HepG2 (cell line): ENCODE results near the gene MNAT1. TPM values are rescaled to one million over a fixed set of nuclear protein-coding genes. Genes with fewer than 3 reads are reported as not detected.

ENCODE experiments used
- AGO2 ChIP-seq: fragments of 200-400 bp; formaldehyde crosslinking; optimal IDR thresholded peaks from 2 replicates; pipeline ENCODE3; 2017; ENCODE audit warnings: mild to moderate bottlenecking, low read depth, low read length, moderate library complexity
- BCLAF1 ChIP-seq: fragments of 450-650 bp; IDR thresholded peaks from 2 replicates; pipeline ENCODE4 v1.6.1; 2017; ENCODE audit warnings: mild to moderate bottlenecking
- BRF2 ChIP-seq: sonication (generic); formaldehyde crosslinking; IDR thresholded peaks from 2 replicates; pipeline ENCODE4 v1.8.1; 2022; ENCODE audit warnings: mild to moderate bottlenecking, missing genetic modification reagents
- ETV5 ChIP-seq: IDR thresholded peaks from 2 replicates; pipeline ENCODE4 v1.6.1; 2018; ENCODE audit warnings: missing biosample characterization, missing genetic modification reagents, inconsistent platforms, borderline replicate concordance
- JUND ChIP-seq: sonication (generic); formaldehyde crosslinking; IDR thresholded peaks from 2 replicates; pipeline ENCODE4 v1.8.0; 2022; ENCODE audit warnings: mild to moderate bottlenecking, missing genetic modification reagents
- MEIS2 ChIP-seq: sonication (generic); formaldehyde crosslinking; IDR thresholded peaks from 2 replicates; pipeline ENCODE4 v1.9.0; 2021; ENCODE audit warnings: mild to moderate bottlenecking, missing genetic modification reagents
- MTA1 ChIP-seq: sonication (generic); formaldehyde crosslinking; IDR thresholded peaks from 2 replicates; pipeline ENCODE4 v1.4.0; 2020; ENCODE audit warnings: missing genetic modification reagents, mild to moderate bottlenecking, borderline replicate concordance
- SATB2 ChIP-seq: sonication (generic); formaldehyde crosslinking; IDR thresholded peaks from 2 replicates; pipeline ENCODE4 v1.5.0; 2020; ENCODE audit warnings: missing genetic modification reagents
- SUZ12 ChIP-seq: fragments of 150-350 bp; IDR thresholded peaks from 2 replicates; pipeline ENCODE4 v1.6.1; 2014; ENCODE audit warnings: low read depth, low read length
- ZBTB7B ChIP-seq: sonication (generic); formaldehyde crosslinking; IDR thresholded peaks from 2 replicates; pipeline ENCODE4 v1.4.0; 2020; ENCODE audit warnings: missing genetic modification reagents
- ZFP82 ChIP-seq: sonication (generic); formaldehyde crosslinking; IDR thresholded peaks from 2 replicates; pipeline ENCODE4 v1.5.1; 2020; ENCODE audit warnings: mild to moderate bottlenecking, missing genetic modification reagents, borderline replicate concordance
- ZNF101 ChIP-seq: sonication (generic); formaldehyde crosslinking; IDR thresholded peaks from 2 replicates; pipeline ENCODE4 v1.4.0; 2020; ENCODE audit warnings: mild to moderate bottlenecking, low read depth, missing genetic modification reagents, borderline replicate concordance
- ZNF460 ChIP-seq: sonication (generic); formaldehyde crosslinking; IDR thresholded peaks from 2 replicates; pipeline ENCODE4 v1.5.1; 2020; ENCODE audit warnings: missing genetic modification reagents, mild to moderate bottlenecking, borderline replicate concordance
- ZNF737 ChIP-seq: sonication (generic); formaldehyde crosslinking; IDR thresholded peaks from 2 replicates; pipeline ENCODE4 v1.5.0; 2020; ENCODE audit warnings: missing genetic modification reagents, mild to moderate bottlenecking, borderline replicate concordance
- ZNF740 ChIP-seq: sonication (generic); formaldehyde crosslinking; IDR thresholded peaks from 2 replicates; pipeline ENCODE4 v1.4.0; 2020; ENCODE audit warnings: missing genetic modification reagents
- polyA plus RNA-seq, 8 experiments: library from polyadenylated mRNA; depleted of rRNA in 3 of 8; stranded (reverse) in 7 of 8; unstranded in 1 of 8; fragments of >200 nt; fragmentation: Illumina TruSeq in 4 of 8; extraction: Trizol in 4 of 8; gene quantifications; 2 replicates each; pipeline versions ENCODE4 v1.2.1 to v1.2.3, GENCODE V29; 2011 to 2016; ENCODE audit warnings: low read depth in 4 of 8, missing spikeins in 1 of 8, mixed read lengths in 1 of 8; ENCODE audit not compliant: insufficient read depth in 1 of 8
- total RNA-seq, 5 experiments: library from RNA; depleted of rRNA; stranded (reverse); fragments of >200 nt; fragmentation: Illumina TruSeq; extraction: Trizol; gene quantifications; 2 replicates each; pipeline ENCODE4 v1.2.3, GENCODE V29; 2016; ENCODE audit warnings: low read depth in 1 of 5
- TF ChIP-seq, protein P1 (sequence below): sonication (generic); formaldehyde crosslinking; IDR thresholded peaks from 2 replicates; pipeline ENCODE4 v1.5.0; 2020; ENCODE audit warnings: missing genetic modification reagents, mild to moderate bottlenecking, borderline replicate concordance
- TF ChIP-seq, protein P2 (sequence below): sonication (generic); formaldehyde crosslinking; conservative IDR thresholded peaks from 2 replicates; pipeline ENCODE4 v1.8.0; 2022; ENCODE audit warnings: low read depth, missing genetic modification reagents
- TF ChIP-seq, protein P3 (sequence below): sonication (generic); formaldehyde crosslinking; IDR thresholded peaks from 2 replicates; pipeline ENCODE4 v1.5.0; 2020; ENCODE audit warnings: mild to moderate bottlenecking, missing genetic modification reagents

The MNAT1 gene
- total and polyA plus RNA-seq, 2 of the 13 experiments (the other 11 are each of a cell fraction or from before 2014, with no cell fraction given) = 49.2 to 94.8 TPM

DNA sequence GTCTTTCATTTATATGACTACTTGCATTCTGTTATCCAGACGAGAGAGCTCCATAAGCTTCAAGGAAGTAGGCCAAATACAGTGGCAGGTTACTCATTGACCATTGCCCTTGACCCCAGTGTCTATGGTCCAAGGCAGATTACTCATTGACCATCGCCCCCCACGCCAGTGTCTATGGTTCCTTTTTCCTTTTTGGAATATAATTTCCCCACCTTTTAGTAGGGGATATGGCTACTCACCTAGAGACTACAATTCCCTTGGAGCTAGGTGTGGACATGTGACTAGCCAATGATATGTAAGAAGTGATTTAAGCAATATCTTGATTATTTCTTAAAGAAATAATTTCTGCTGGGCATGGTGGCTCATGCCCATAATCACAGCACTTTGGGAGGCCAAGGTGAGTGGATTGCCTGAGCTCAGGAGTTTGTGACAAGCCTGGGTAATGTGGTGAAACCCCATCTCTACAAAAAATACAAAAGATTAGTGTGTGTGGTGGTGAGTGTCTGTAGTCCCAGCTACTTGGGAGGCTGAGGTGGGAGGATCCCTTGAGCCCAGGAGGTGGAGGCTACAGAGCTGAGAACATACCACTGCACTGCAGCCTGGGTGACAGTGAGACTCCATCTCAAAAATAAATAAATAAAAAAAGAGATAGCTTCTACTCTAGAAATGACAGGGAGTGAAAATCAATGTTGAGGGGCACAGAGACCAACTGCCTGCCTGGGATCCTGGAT lies 43.0 kb upstream of the MNAT1 start (continued):
- no peak for TF ChIP-seq AGO2
- no peak for TF ChIP-seq MTA1 (CRISPR knock-in tag)
- no peak for TF ChIP-seq SUZ12
- peak; percentile 67; the same call in 1 of the 2 replicates for TF ChIP-seq ZNF740 (CRISPR knock-in tag)
- no peak for TF ChIP-seq MEIS2 (CRISPR knock-in tag)
- TF ChIP-seq BRF2 (CRISPR knock-in tag) = no peak
- TF ChIP-seq JUND (CRISPR knock-in tag) = no peak
- no peak for TF ChIP-seq SATB2 (CRISPR knock-in tag)
- no peak for TF ChIP-seq ZNF737 (CRISPR knock-in tag)
- TF ChIP-seq BCLAF1 = no peak
- peak; percentile 53; the same call in 1 of the 2 replicates for TF ChIP-seq ZBTB7B (CRISPR knock-in tag)
- TF ChIP-seq, protein P1, sequence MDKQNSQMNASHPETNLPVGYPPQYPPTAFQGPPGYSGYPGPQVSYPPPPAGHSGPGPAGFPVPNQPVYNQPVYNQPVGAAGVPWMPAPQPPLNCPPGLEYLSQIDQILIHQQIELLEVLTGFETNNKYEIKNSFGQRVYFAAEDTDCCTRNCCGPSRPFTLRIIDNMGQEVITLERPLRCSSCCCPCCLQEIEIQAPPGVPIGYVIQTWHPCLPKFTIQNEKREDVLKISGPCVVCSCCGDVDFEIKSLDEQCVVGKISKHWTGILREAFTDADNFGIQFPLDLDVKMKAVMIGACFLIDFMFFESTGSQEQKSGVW (CRISPR knock-in tag) = no peak
- no peak for TF ChIP-seq ZFP82 (CRISPR knock-in tag)
- TF ChIP-seq ZNF460 (CRISPR knock-in tag) = no peak
- TF ChIP-seq, protein P2, sequence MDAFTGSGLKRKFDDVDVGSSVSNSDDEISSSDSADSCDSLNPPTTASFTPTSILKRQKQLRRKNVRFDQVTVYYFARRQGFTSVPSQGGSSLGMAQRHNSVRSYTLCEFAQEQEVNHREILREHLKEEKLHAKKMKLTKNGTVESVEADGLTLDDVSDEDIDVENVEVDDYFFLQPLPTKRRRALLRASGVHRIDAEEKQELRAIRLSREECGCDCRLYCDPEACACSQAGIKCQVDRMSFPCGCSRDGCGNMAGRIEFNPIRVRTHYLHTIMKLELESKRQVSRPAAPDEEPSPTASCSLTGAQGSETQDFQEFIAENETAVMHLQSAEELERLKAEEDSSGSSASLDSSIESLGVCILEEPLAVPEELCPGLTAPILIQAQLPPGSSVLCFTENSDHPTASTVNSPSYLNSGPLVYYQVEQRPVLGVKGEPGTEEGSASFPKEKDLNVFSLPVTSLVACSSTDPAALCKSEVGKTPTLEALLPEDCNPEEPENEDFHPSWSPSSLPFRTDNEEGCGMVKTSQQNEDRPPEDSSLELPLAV = no peak
- peak; percentile 32; the same call in 1 of the 2 replicates for TF ChIP-seq ETV5 (CRISPR knock-in tag)
- TF ChIP-seq ZNF101 (CRISPR knock-in tag) = no peak
- TF ChIP-seq, protein P3, sequence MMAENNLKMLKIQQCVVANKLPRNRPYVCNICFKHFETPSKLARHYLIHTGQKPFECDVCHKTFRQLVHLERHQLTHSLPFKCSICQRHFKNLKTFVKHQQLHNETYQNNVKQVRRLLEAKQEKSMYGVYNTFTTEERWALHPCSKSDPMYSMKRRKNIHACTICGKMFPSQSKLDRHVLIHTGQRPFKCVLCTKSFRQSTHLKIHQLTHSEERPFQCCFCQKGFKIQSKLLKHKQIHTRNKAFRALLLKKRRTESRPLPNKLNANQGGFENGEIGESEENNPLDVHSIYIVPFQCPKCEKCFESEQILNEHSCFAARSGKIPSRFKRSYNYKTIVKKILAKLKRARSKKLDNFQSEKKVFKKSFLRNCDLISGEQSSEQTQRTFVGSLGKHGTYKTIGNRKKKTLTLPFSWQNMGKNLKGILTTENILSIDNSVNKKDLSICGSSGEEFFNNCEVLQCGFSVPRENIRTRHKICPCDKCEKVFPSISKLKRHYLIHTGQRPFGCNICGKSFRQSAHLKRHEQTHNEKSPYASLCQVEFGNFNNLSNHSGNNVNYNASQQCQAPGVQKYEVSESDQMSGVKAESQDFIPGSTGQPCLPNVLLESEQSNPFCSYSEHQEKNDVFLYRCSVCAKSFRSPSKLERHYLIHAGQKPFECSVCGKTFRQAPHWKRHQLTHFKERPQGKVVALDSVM = peak; percentile 99
